ENCODE data around the gene SCD. TPM values are rescaled to one million over a fixed set of nuclear protein-coding genes. Genes with fewer than 3 reads are reported as not detected.

SCD gene
- total and polyA plus RNA-seq, 5 donors = 12.2 to 116 (median 24.9) TPM

DNA sequence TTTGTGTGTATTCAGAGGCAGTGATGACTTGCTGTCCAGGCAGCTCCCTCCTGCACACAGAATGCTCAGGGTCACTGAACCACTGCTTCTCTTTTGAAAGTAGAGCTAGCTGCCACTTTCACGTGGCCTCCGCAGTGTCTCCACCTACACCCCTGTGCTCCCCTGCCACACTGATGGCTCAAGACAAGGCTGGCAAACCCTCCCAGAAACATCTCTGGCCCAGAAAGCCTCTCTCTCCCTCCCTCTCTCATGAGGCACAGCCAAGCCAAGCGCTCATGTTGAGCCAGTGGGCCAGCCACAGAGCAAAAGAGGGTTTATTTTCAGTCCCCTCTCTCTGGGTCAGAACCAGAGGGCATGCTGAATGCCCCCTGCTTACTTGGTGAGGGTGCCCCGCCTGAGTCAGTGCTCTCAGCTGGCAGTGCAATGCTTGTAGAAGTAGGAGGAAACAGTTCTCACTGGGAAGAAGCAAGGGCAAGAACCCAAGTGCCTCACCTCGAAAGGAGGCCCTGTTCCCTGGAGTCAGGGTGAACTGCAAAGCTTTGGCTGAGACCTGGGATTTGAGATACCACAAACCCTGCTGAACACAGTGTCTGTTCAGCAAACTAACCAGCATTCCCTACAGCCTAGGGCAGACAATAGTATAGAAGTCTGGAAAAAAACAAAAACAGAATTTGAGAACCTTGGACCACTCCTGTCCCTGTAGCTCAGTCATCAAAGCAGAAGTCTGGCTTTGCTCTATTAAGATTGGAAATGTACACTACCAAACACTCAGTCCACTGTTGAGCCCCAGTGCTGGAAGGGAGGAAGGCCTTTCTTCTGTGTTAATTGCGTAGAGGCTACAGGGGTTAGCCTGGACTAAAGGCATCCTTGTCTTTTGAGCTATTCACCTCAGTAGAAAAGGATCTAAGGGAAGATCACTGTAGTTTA lies 15.8 kb downstream of the SCD start:
- ATAC-seq (no peak), DNase-seq (no peak)
- 50% methylated on average over 6 of the region's 6 CpGs for WGBS

DNA sequence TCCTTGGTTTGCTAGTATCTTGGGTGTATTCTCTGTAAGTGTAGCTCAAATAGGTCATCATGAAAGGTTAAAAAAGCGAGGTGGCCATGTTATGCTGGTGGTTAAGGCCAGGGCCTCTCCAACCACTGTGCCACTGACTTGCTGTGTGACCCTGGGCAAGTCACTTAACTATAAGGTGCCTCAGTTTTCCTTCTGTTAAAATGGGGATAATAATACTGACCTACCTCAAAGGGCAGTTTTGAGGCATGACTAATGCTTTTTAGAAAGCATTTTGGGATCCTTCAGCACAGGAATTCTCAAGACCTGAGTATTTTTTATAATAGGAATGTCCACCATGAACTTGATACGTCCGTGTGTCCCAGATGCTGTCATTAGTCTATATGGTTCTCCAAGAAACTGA lies 17.1 kb downstream of the SCD start:
- no peak for ATAC-seq
- peaks cover 13% of the 10 kb centered on the region for H3K4me1 ChIP-seq (ENCODE audit: control insufficient read depth, insufficient read depth, low read length)

More for the DNA sequence above, 15.8 kb downstream of the SCD start:
- Histone ChIP-seq H3K27ac (ENCODE audit: low read length) (peak overlapping the region; percentile 13), H3K4me3 (ENCODE audit: low read length) (no peak overlapping the region), H3K4me1 (ENCODE audit: control insufficient read depth, insufficient read depth, low read length) (peaks cover 15% of the 10 kb centered on the region), H3K9me3 (ENCODE audit: control insufficient read depth, low read length) (no peaks in the 10 kb centered on the region), H3K27me3 (ENCODE audit: control insufficient read depth, insufficient read depth) (no peaks in the 10 kb centered on the region)
- intact Hi-C loops (cut with DNase I) = no loop called here

DNA sequence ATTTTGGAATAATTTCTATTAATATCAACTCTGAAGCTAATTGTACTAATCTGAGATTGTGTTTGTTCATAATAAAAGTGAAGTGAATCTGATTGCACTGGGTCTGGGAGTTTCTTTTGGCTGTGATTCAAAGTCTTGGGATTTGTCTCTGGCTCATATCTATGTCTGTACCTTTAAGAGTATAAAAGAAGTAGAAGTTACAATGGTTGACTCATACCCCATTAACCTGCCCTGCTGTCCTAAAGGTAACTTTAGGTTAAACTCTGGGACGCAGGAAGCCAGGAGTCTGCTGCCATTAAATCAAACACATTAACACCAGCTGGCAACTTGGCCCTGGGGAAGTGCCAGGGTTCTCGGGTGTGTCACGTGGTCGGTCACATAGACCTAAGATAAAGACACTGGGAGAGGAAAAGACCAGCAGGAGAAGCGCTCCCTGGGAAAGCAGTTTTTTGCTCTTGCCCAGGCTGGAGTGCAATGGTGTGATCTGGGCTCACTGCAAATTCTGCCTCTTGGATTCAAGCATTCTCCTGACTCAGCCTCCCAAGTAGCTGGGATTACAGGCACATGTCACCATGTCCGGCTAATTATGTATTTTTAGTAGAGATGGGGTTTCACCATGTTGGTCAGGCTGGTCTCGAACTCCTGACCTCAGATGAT lies 17.8 kb downstream of the SCD start:
- 27% methylated on average over 7 of the region's 7 CpGs for WGBS
- Histone ChIP-seq H3K4me1 (ENCODE audit: control insufficient read depth, insufficient read depth, low read length) (peaks cover 8% of the 10 kb centered on the region), H3K9me3 (ENCODE audit: control insufficient read depth, low read length) (no peaks in the 10 kb centered on the region), H3K27ac (ENCODE audit: low read length) (peak overlapping the region; percentile 48), H3K27me3 (ENCODE audit: control insufficient read depth, insufficient read depth) (no peaks in the 10 kb centered on the region), H3K4me3 (ENCODE audit: low read length) (no peak overlapping the region)
- peak; percentile 67 to 92 (median 91) for DNase-seq
- ATAC-seq = peak; percentile 82 to 91
- intact Hi-C loops (cut with DNase I) = no loop called here

More for the DNA sequence above, 17.1 kb downstream of the SCD start:
- intact Hi-C loops (cut with DNase I) = no loop called here
- WGBS = 91% methylated on average over 3 of the region's 3 CpGs
- Histone ChIP-seq H3K4me3 (ENCODE audit: low read length) (no peak overlapping the region), H3K27ac (ENCODE audit: low read length) (peak overlapping the region; percentile 45), H3K9me3 (ENCODE audit: control insufficient read depth, low read length) (no peaks in the 10 kb centered on the region), H3K27me3 (ENCODE audit: control insufficient read depth, insufficient read depth) (no peaks in the 10 kb centered on the region)
- DNase-seq = no peak

DNA sequence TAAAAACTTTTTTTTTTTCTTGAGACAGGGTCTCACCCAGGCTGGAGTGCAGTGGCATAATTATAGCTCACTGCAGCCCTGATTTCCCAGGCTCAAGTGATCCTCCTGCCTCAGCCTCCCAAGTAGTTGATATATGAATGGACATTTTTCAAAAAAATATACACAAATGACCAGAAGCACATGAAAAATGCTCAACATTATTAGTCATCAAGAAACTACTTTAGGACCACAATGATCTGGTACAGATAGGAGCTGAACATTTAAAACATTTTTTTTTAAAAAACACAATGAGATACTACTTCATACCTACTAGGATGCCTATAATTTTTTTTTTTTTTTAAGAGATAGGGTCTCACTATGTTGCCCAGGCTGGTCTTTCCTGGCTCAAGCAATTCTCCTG lies 21.7 kb downstream of the SCD start:
- H3K27me3 ChIP-seq (ENCODE audit: control insufficient read depth, insufficient read depth) = no peaks in the 10 kb centered on the region
- no peak overlapping the region for H3K27ac ChIP-seq (ENCODE audit: low read length)
- H3K4me1 ChIP-seq (ENCODE audit: control insufficient read depth, insufficient read depth, low read length) = peaks cover 7% of the 10 kb centered on the region
- no peak for ATAC-seq
- no peak for DNase-seq
- intact Hi-C loops (cut with DNase I) = no loop called here
- H3K4me3 ChIP-seq (ENCODE audit: low read length) = no peak overlapping the region
- H3K9me3 ChIP-seq (ENCODE audit: control insufficient read depth, low read length) = no peaks in the 10 kb centered on the region

- DNase-seq = peak; percentile 94 to 95 (median 94)
- intact Hi-C loops (cut with DNase I) = no loop called here
- 23% methylated on average over 12 of the region's 12 CpGs for WGBS
- H3K4me1 ChIP-seq (ENCODE audit: control insufficient read depth, insufficient read depth, low read length) = peaks cover 4% of the 10 kb centered on the region
- H3K27me3 ChIP-seq (ENCODE audit: control insufficient read depth, insufficient read depth) = no peaks in the 10 kb centered on the region
- peak; percentile 81 to 87 for ATAC-seq
- H3K27ac ChIP-seq (ENCODE audit: low read length) = peak overlapping the region; percentile 78
- no peak overlapping the region for H3K4me3 ChIP-seq (ENCODE audit: low read length)
- H3K9me3 ChIP-seq (ENCODE audit: control insufficient read depth, low read length) = no peaks in the 10 kb centered on the region
Observed at GRCh38 chr10:100370714-100371481, 23.9 kb downstream of the SCD start.

- 76% methylated on average over 10 of the region's 10 CpGs for WGBS
- Histone ChIP-seq H3K27me3 (ENCODE audit: control insufficient read depth, insufficient read depth) (no peaks in the 10 kb centered on the region), H3K9me3 (ENCODE audit: control insufficient read depth, low read length) (no peaks in the 10 kb centered on the region), H3K4me1 (ENCODE audit: control insufficient read depth, insufficient read depth, low read length) (peaks cover 4% of the 10 kb centered on the region), H3K4me3 (ENCODE audit: low read length) (no peak overlapping the region), H3K27ac (ENCODE audit: low read length) (peak overlapping the region; percentile 78)
- DNase-seq (no peak), ATAC-seq (no peak)
- intact Hi-C loops (cut with DNase I) = no loop called here
Observed at GRCh38 chr10:100371482-100372027, 24.5 kb downstream of the SCD start.

DNA sequence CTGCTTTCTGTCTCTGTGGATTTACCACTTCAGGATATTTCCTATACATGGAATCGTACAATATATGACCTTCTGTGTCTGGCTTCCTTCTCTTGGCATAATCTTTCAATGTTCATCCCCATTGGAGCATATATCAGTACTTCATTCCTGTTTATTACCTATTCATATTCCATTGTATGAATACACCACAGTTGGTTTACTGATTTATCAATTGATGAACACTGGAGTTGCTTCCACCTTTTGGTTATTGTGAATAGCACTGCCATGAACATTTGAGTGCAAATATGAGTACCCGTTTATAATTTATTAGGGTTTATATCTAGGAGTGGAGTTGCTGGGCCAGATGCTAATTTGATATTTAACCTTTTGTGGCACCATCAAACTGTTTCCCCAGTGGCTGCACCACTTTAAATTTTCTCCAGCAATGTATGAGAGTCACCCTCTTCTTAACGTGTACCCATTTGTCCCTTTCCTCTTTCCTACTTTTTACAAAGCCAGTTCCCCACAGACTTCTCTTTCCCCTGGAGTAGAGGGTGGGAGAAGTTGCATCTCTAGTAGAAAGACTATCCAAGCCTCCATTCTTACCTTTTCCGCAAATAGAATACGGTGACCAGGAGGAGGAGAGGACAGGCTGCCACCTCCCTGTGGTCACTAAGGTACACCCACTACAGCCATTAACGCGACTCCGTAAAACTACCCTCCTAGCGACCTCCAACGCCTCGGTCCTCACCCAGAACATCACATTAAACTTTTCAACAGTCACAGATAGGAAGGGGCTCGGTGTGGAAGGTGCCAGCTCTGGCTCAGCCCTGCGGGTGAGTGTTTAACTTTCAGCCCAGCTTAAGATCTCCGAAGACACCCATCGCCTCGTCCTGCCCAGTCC lies 25.6 kb downstream of the SCD start:
- intact Hi-C loops (cut with DNase I) = no loop called here
- ATAC-seq = no peak
- H3K4me3 ChIP-seq (ENCODE audit: low read length) = peak overlapping the region; percentile 74

DNA sequence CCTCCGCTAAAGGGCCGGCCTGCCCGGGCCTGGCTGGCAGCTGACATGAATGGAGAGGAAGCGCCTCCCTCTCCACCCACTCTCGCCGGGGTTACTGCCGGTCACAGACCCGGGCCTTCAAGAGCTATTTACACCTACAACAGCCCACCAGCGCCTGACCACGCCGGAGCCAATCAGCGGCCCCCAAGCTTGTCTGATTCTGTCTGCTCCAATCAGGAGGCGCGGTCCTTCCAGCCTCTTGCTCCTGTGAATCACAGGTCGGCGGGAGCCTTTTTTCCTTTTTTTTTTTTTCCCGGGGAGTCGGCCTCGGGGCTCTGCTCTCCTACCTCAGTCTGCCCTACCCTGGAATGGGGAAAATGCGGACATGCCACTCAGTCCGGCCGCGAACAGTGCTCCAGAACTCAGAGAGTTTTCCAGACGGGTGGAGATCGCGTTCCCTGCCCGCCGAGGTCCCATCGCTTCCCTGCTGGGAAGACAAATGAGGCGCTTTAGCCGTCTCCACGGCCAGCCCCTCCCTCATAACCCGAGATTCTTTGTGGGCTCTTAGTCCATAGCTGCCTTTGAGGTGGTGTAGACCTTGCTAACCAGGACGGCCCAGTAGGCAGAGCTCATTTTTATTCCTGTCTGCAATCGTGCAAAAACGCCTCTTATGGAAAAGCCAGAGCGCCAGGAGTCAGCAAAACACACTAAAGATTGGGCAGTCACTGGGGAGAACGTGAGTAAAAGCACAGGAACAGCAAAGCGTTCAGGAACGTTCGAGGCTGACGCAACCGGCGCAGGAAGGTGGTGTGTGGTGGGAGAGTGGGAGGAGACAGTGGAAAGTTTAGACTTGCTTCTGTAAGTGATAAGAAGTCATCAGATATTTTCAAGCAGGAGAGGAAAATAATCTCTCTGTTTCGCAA lies 26.5 kb downstream of the SCD start:
- Histone ChIP-seq H3K27ac (ENCODE audit: low read length) (peak overlapping the region; percentile 99), H3K9me3 (ENCODE audit: control insufficient read depth, low read length) (no peaks in the 10 kb centered on the region), H3K4me3 (ENCODE audit: low read length) (peak overlapping the region; percentile 74), H3K4me1 (ENCODE audit: control insufficient read depth, insufficient read depth, low read length) (peaks cover 4% of the 10 kb centered on the region), H3K27me3 (ENCODE audit: control insufficient read depth, insufficient read depth) (no peaks in the 10 kb centered on the region)
- ATAC-seq (peak; percentile 97), DNase-seq (peak; percentile 97 to 98 (median 98))
- intact Hi-C loops (cut with DNase I) = no loop called here
- under 1% methylated on average over 45 of the region's 45 CpGs for WGBS

More for the DNA sequence above, 25.6 kb downstream of the SCD start:
- Histone ChIP-seq H3K27ac (ENCODE audit: low read length) (peak overlapping the region; percentile 72), H3K27me3 (ENCODE audit: control insufficient read depth, insufficient read depth) (no peaks in the 10 kb centered on the region), H3K9me3 (ENCODE audit: control insufficient read depth, low read length) (no peaks in the 10 kb centered on the region), H3K4me1 (ENCODE audit: control insufficient read depth, insufficient read depth, low read length) (peaks cover 4% of the 10 kb centered on the region)
- DNase-seq = no peak
- 18% methylated on average over 16 of the region's 16 CpGs for WGBS

DNA sequence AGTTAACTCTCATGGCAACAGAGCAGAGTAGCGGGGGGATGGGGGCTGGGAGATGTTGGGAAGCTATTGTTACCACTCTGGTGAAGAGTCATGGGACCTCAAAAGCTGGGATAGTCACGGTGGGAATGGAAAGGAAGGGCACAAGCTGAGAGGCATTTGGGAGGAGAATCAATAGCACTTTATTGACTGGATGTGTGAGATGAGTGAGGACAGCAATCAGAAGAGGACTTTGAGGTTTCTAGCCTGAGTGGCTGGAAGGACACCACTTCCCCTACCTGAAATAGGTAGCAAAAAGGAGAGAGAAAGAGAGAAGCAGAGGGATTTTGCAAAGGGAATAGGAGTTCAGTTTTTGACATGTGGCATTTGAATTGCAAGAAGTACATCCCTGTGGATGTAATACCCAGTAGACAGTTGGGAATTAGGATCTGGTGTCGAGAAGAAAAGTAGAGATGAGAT lies 27.2 kb downstream of the SCD start:
- DNase-seq (no peak), ATAC-seq (no peak)
- Histone ChIP-seq H3K4me3 (ENCODE audit: low read length) (peak overlapping the region; percentile 74), H3K27ac (ENCODE audit: low read length) (peak overlapping the region; percentile 99), H3K4me1 (ENCODE audit: control insufficient read depth, insufficient read depth, low read length) (peaks cover 4% of the 10 kb centered on the region), H3K27me3 (ENCODE audit: control insufficient read depth, insufficient read depth) (no peaks in the 10 kb centered on the region), H3K9me3 (ENCODE audit: control insufficient read depth, low read length) (no peaks in the 10 kb centered on the region)
- 15% methylated on average over 3 of the region's 3 CpGs for WGBS
- intact Hi-C loops (cut with DNase I) = no loop called here

All from right cardiac atrium (tissue), 5 donors.